GM21447 (cell line): ENCODE data around the gene STYXL1.
"Not testable (repeated sequence)": the region's sequence is repeated elsewhere in the genome, so short reads cannot be mapped to it uniquely, and the experiment has no call there.

Source experiments
- ATAC-seq: cut with Tn5 transposase; IDR thresholded peaks from one replicate; pipeline ENCODE4 v1.9.1; 2021; ENCODE audit not compliant: unreplicated experiment

Gene STYXL1

GRCh38 chr7:76066716-76067503, 19.1 kb upstream of the STYXL1 start:
- ATAC-seq: no peak

GRCh38 chr7:76065016-76065612, 17.3 kb upstream of the STYXL1 start:
- ATAC-seq: no peak

- ATAC-seq: no peak
These were observed 16.6 kb upstream of the STYXL1 start for GRCh38 chr7:76064208-76064970.

- no peak for ATAC-seq
These were observed 15.7 kb upstream of the STYXL1 start for GRCh38 chr7:76063525-76063924.

GRCh38 chr7:76063114-76063513, 15.3 kb upstream of the STYXL1 start:
- no peak for ATAC-seq

GRCh38 chr7:76062254-76062653, 14.5 kb upstream of the STYXL1 start:
- ATAC-seq: no peak

GRCh38 chr7:76060842-76061241, 13.0 kb upstream of the STYXL1 start:
- ATAC-seq: no peak

GRCh38 chr7:76058745-76059144, 10.9 kb upstream of the STYXL1 start:
- not testable (repeated sequence) for ATAC-seq

GRCh38 chr7:76057813-76058145, 10.0 kb upstream of the STYXL1 start:
- ATAC-seq: no peak

GRCh38 chr7:76057103-76057812, 9.5 kb upstream of the STYXL1 start:
- ATAC-seq: no peak

- ATAC-seq: no peak
These were observed 8.4 kb upstream of the STYXL1 start for GRCh38 chr7:76056241-76056640.

GRCh38 chr7:76054123-76055120, 6.6 kb upstream of the STYXL1 start:
- ATAC-seq: no peak

GRCh38 chr7:76053461-76053860, 5.7 kb upstream of the STYXL1 start:
- no peak for ATAC-seq

- ATAC-seq: not testable (repeated sequence)
These were observed 4.9 kb upstream of the STYXL1 start for GRCh38 chr7:76052681-76053080.

- ATAC-seq: no peak
These were observed 4.0 kb upstream of the STYXL1 start for GRCh38 chr7:76051840-76052239.

- ATAC-seq: no peak
These were observed 2.7 kb upstream of the STYXL1 start for GRCh38 chr7:76050545-76050944.

- ATAC-seq: no peak
These were observed 1.5 kb upstream of the STYXL1 start for GRCh38 chr7:76049295-76049694.

GRCh38 chr7:76048668-76048988, 828 bp upstream of the STYXL1 start:
- peak; percentile 28 for ATAC-seq

- peak; percentile 17 for ATAC-seq
These were observed 442 bp downstream of the STYXL1 start for GRCh38 chr7:76047305-76047810.

GRCh38 chr7:76044375-76044865, 3.4 kb downstream of the STYXL1 start:
- ATAC-seq: no peak
